Measurements from ENCODE around the gene SYCN.
"Not testable (repeated sequence)": the region's sequence is repeated elsewhere in the genome, so short reads cannot be mapped to it uniquely, and the experiment has no call there.

Gene SYCN

GRCh38 chr19:39203372-39204341 is at the start of gene SYCN:
Gene SYCN (minus strand): TSS chr19:39204263. CDS start chr19:39204254, 9 bp downstream.
- no peak for DNase-seq

GRCh38 chr19:39253374-39254149 is 49.5 kb upstream of the SYCN start:
- DNase-seq: no peak

- no peak for DNase-seq
Measured at GRCh38 chr19:39252458-39252857, 48.4 kb upstream of the SYCN start.

- DNase-seq: no peak
Measured at GRCh38 chr19:39251846-39252245, 47.8 kb upstream of the SYCN start.

GRCh38 chr19:39251081-39251480 is 47.0 kb upstream of the SYCN start:
- DNase-seq: no peak

GRCh38 chr19:39248806-39249205 is 44.7 kb upstream of the SYCN start, which contains the start of gene IFNL4:
Gene IFNL4 (minus strand): TSS chr19:39248856.
- no peak for DNase-seq

GRCh38 chr19:39247701-39248664 is 43.9 kb upstream of the SYCN start:
- no peak for DNase-seq

GRCh38 chr19:39246951-39247669 is 43.0 kb upstream of the SYCN start:
- no peak for DNase-seq

GRCh38 chr19:39245166-39245565 is 41.1 kb upstream of the SYCN start:
- not testable (repeated sequence) for DNase-seq

- not testable (repeated sequence) for DNase-seq
Measured at GRCh38 chr19:39244410-39245100, 40.5 kb upstream of the SYCN start, which contains the start of gene IFNL3. Gene IFNL3 (minus strand): TSS chr19:39245006. CDS start chr19:39244967, 39 bp downstream.

GRCh38 chr19:39243741-39244140 is 39.7 kb upstream of the SYCN start:
- DNase-seq: not testable (repeated sequence)

GRCh38 chr19:39240421-39240820 is 36.4 kb upstream of the SYCN start:
- no peak for DNase-seq

- no peak for DNase-seq
Measured at GRCh38 chr19:39238944-39239343, 34.9 kb upstream of the SYCN start.

GRCh38 chr19:39238209-39238608 is 34.1 kb upstream of the SYCN start:
- no peak for DNase-seq

GRCh38 chr19:39237200-39238184 is 33.4 kb upstream of the SYCN start:
- DNase-seq: no peak

- DNase-seq: no peak
Measured at GRCh38 chr19:39236527-39236926, 32.5 kb upstream of the SYCN start.

- DNase-seq: no peak
Measured at GRCh38 chr19:39232708-39233107, 28.6 kb upstream of the SYCN start.

GRCh38 chr19:39230096-39230764 is 26.2 kb upstream of the SYCN start:
- DNase-seq: no peak

GRCh38 chr19:39224910-39225309 is 20.8 kb upstream of the SYCN start:
- DNase-seq: no peak

All from T1000 (cell line).